ENCODE data around the gene ADCY3.

GRCh38 chr2:24853046-24853445 is 67.0 kb downstream of the ADCY3 start:
- TF ChIP-seq POLR2AphosphoS5 (IDR thresholded peaks at IDR 0.05) (no peak), EZH2 (IDR thresholded peaks at IDR 0.05; ENCODE audit: borderline replicate concordance, insufficient read depth, low read length, poor library complexity, severe bottlenecking) (no peak), CTCF (IDR thresholded peaks at IDR 0.05; ENCODE audit: poor library complexity, severe bottlenecking) (no peak), EP300 (conservative IDR thresholded peaks at IDR 0.05; ENCODE audit: poor library complexity, severe bottlenecking) (no peak), MXI1 (conservative IDR thresholded peaks at IDR 0.05; ENCODE audit: poor library complexity, severe bottlenecking) (no peak)

Measured in neural cell (in vitro differentiated cells).